ENCODE data around the gene TBXAS1.

GRCh38 chr7:139838876-139839275 lies 9.8 kb downstream of the TBXAS1 start:
- TF ChIP-seq CTCF (IDR thresholded peaks at IDR 0.05) (no peak), ZFX (IDR thresholded peaks at IDR 0.05; ENCODE audit: borderline replicate concordance) (no peak)

Measured in 22Rv1 (cell line).